GM18909 (cell line): ENCODE data around the gene CYP4F2.
"Not testable (repeated sequence)": the region's sequence is repeated elsewhere in the genome, so short reads cannot be mapped to it uniquely, and the experiment has no call there.

ENCODE experiments used
- ATAC-seq: cut with Tn5 transposase; IDR thresholded peaks from one replicate; pipeline ENCODE4 v1.9.1; 2021; ENCODE audit warnings: mild to moderate bottlenecking; ENCODE audit not compliant: unreplicated experiment, poor library complexity

CYP4F2 gene

GRCh38 chr19:15900504-15900903 lies 2.6 kb upstream of the CYP4F2 start:
- ATAC-seq = no peak

DNA sequence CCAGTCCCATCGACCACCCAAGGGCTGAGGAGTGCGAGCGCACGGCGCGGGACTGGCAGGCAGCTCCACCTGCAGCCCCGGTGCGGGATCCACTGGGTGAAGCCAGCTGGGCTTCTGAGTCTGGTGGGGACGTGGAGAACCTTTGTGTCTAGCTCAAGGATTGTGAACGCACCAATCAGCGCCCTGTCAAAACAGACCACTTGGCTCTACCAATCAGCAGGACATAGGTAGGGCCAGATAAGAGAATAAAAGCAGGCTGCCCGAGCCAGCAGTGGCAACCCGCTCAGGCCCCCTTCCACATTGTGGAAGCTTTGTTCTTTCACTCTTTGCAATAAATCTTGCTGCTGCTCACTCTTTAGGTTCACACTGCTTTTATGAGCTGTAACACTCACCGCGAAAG lies 2.2 kb upstream of the CYP4F2 start:
- not testable (repeated sequence) for ATAC-seq

GRCh38 chr19:15899561-15899960 lies 1.7 kb upstream of the CYP4F2 start:
- ATAC-seq = not testable (repeated sequence)

- no peak for ATAC-seq
Measured at GRCh38 chr19:15897026-15897737, 692 bp downstream of the CYP4F2 start.

DNA sequence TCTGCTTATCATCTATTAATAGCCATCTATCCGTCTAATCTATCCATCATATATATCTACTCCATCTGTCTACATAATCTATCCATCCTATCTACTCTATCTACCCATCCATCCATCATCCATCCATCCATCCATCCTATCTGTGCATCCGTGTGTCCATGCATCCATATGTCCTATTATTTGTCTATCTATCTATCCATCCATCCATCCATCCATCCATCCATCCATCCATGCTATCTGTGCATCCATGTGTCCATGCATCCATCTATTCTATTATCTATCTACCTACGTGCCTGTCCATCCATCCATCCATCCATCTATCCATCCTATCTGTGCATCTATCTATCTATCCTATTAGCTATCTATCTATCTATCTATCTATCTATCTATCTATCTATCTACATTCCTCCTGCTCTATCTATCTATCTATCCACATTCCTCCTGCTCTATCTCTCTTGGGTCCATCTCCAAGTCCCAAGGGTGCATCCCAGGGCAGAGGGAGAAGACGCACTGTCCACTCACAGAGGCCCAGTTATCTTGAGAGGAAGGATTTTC lies 1.9 kb downstream of the CYP4F2 start:
- no peak for ATAC-seq

- ATAC-seq = no peak
Measured at GRCh38 chr19:15894359-15894758, 3.5 kb downstream of the CYP4F2 start.

DNA sequence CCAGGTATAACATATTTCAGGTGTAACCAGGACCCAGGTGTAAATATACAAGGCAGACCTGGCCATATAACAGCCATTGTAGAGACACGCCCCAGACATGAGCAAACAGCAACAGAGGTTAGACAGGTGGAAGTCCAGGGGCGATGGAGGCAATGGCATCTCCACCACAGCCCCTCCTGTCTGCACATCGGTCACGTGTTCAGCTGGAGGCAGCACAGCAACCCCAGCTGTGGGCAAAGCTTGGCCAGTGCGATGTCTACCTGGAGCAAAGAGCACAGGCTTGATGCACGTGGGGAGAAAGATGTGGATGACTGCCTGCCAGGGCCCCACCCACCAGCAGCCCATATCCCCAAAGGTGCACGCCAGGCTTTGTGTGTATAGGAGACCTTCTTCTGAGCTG lies 4.4 kb downstream of the CYP4F2 start:
- no peak for ATAC-seq

DNA sequence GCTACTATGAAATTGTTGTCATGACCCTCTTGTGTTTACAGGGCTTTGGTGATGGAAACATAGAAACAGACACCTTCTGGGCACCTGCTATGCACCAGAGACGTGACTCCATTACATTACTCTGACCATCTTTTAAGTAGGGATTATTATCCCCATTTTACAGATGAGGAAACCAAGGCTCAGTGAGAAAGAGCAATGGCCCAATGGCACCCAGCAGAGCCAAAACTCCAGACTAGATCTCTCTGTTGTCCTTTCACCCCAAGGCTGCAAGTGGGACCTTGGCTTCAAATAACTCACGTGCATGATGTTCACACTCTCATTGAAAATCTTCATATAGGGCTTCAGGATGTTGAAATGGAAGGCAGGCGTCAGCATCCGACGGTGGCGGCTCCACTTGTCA lies 5.9 kb downstream of the CYP4F2 start:
- ATAC-seq = no peak

DNA sequence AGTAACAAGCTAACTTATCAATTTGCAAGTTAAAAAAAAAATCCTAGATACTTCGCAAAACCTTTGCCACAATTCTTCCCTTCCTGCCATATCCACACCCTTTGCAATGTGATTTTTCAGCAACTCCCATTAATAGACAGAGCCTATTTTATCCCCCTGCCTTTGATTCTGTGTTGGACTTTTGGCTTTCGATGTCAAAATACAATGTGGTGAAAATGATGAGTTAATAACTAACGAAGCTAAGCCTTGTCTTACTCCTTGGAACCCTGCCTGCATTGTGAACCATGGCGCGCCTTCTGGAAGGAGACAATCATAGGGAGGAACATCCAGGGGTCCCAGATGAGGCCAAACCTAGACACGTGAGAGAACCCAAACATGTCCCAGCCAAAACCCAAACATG lies 6.4 kb downstream of the CYP4F2 start:
- no peak for ATAC-seq

DNA sequence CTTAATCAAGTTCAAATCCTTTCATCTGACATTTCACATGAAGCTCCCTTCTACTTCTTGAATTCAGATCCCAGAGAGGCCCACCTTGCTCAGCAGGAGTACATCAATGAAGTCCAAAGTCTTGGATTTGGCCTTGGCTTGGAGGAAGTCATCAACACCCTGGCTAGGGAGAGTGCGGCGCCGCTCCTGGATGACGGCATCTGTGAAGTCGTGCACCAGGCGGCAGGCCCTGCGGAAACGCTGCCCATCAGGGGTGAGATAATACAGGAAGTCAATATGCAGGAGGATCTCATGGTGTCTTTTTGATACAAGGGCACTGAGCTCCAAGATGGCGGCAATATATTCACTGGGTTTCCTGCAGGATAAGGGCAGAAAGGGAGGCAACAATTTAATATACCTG lies 8.5 kb downstream of the CYP4F2 start:
- not testable (repeated sequence) for ATAC-seq

- ATAC-seq = no peak
Measured at GRCh38 chr19:15885919-15886318, 12.0 kb downstream of the CYP4F2 start.

GRCh38 chr19:15885167-15885566 lies 12.7 kb downstream of the CYP4F2 start:
- ATAC-seq = no peak

DNA sequence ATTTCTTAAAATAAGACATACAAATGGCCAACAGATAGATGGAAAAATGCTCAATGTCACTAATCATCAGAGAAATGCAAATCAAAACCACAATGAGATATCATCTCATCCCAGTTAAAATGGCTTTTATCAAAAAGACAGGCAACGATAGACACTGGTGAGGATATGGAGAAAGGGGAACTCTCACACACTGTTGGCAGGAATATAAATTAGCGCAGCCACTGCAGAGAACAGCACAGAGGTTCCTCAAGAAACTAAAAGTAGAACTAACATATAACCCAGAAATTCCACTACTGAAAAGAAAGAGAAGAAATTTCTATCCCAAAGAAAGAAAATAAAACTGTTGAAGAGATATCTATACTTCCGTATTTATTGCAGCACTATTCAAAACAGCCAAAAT lies 14.5 kb downstream of the CYP4F2 start:
- not testable (repeated sequence) for ATAC-seq

- no peak for ATAC-seq
Measured at GRCh38 chr19:15874821-15875474, 22.9 kb downstream of the CYP4F2 start.

DNA sequence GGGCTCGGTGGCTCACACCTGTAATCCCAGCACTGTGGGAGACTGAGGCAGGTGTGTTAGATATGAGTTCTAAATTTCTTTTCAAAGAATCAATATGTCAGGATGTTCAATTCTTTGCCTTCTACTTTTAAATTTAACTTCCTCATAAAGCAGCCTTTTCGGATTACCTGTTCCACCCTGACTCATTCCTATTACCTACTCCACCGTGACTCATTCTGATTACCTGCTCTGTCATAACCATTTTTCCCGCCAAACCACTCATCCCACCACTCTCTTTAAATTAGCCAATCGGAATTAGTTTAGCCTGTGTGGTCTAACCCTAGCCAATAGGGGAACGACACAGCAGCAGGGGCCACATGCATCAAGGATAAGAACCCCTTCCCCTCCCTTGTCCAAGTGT lies 24.1 kb downstream of the CYP4F2 start:
- not testable (repeated sequence) for ATAC-seq

DNA sequence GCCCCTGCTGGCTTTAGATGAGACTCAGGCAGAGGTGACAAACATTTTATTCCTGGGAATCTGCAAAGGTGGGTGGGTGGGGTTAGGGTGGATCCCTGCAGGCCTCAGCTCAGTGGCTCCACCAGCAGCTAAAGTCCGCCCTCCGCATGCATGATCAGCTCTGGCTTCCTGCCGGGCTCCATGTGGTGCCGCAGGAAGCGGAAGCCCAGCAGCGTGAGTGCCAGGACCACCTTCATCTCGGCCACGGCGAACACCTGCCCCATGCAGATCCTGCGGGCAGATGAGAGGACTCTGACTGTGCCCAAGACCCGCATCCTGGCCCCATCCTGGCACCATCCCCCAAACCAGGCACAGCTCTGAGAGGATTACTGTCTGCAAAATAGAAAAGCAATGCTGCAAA lies 26.3 kb downstream of the CYP4F2 start:
- no peak for ATAC-seq

DNA sequence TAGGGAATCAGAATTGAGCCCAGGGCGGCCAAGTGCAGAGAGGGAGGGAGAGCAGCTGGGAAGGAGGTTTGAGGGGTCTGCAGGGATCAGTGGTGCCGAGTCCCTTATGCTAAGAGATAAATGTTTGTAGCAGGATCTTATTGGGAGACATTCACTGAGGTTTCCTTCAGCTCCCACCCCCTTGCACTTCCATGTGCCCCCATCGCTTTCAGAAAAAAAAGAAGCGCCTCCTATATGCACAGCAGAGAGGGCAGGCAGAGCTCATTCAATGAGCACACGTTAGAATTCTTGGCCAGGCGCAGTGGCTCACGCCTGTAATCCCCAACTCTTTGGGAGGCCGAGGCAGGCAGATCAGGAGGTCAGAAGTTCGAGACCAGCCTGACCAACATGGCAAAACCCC lies 28.0 kb downstream of the CYP4F2 start:
- ATAC-seq = no peak

- no peak for ATAC-seq
Measured at GRCh38 chr19:15869109-15869555, 28.7 kb downstream of the CYP4F2 start.

GRCh38 chr19:15866636-15867035 lies 31.2 kb downstream of the CYP4F2 start:
- no peak for ATAC-seq

DNA sequence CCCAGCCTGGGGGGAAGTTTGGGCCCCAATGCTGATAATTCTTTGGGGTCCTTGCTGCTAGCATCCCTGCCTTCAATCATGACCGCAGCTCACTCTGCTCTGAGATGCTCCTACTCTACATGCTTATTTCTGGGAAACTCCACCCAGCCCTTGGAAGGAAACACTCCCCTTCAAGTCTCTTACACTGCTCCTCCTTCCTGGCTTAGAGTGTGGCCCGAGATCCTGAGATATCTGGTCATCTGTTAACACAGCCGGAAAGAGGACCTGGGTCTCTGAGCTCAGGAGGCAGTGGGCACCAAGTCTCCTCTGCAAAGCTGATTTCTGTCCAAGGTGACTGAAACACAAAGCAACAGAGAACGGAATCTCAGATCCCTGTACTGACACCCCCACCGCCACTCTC lies 33.0 kb downstream of the CYP4F2 start:
- no peak for ATAC-seq

DNA sequence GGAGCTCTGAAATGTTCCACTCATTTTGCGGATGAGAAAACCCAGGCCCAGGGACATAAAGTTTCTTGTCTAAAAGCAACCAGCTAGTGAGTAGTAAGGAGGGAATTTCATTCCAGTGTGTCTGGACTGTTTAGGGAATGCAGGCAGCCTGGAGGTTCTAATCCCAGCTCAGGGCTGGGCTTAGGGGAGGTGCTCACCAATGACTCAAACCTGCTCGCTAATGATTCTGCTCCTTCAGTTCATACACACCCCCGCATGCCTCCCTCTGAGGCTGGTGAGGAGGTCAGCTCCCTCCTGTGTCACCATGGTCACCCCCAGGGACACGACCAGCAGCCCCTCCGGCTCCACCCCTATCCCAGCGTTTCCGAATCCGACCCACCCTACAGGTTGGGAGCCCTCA lies 34.6 kb downstream of the CYP4F2 start:
- no peak for ATAC-seq

- no peak for ATAC-seq
Measured at GRCh38 chr19:15862444-15862843, 35.4 kb downstream of the CYP4F2 start.
